WI38 (cell line): ENCODE results near the gene BAG5.

Experiments
- H3K4me3 ChIP-seq: 2 replicates; pipeline ENCODE4 v1.5.1; 2011; ENCODE audit warnings: low read depth, mild to moderate bottlenecking, control low read depth, low read length
- CTCF ChIP-seq: IDR thresholded peaks from 2 replicates; pipeline ENCODE4 v1.5.1; 2012; ENCODE audit warnings: low read depth, mild to moderate bottlenecking, control low read depth, low read length

Gene BAG5

GRCh38 chr14:103548463-103549351, 13.8 kb downstream of the BAG5 start:
- no peak overlapping the region for H3K4me3 ChIP-seq
- no peak for TF ChIP-seq CTCF

- TF ChIP-seq CTCF, result no peak
- no peak overlapping the region for H3K4me3 ChIP-seq
Observed at GRCh38 chr14:103547941-103548462, 14.5 kb downstream of the BAG5 start.

- H3K4me3 ChIP-seq, result no peak overlapping the region
- TF ChIP-seq CTCF, result no peak
Observed at GRCh38 chr14:103547455-103547940, 15.0 kb downstream of the BAG5 start.

GRCh38 chr14:103546652-103547454, 15.6 kb downstream of the BAG5 start:
- TF ChIP-seq CTCF, result peak; percentile 84
- no peak overlapping the region for H3K4me3 ChIP-seq

GRCh38 chr14:103545915-103546651, 16.4 kb downstream of the BAG5 start:
- no peak overlapping the region for H3K4me3 ChIP-seq
- TF ChIP-seq CTCF, result no peak

- H3K4me3 ChIP-seq, result no peak overlapping the region
- no peak for TF ChIP-seq CTCF
Observed at GRCh38 chr14:103545219-103545914, 17.1 kb downstream of the BAG5 start.
